ENCODE data around the gene POLR2F. TPM values are rescaled to one million over a fixed set of nuclear protein-coding genes. Genes with fewer than 3 reads are reported as not detected.
A peak's percentile ranks its signal among the peaks of the same experiment; 100 is the strongest.

Gene POLR2F
- total and polyA plus RNA-seq, 9 of the 15 experiments (the other 6 are each of a cell fraction or from before 2014, with no cell fraction given): 98.9 to 410 (median 168) TPM

- H4K20me1 ChIP-seq (replicated peaks; ENCODE audit: control insufficient read depth, insufficient read depth, low read length): 0 out of 2 replicates have a peak, but pooled peaks cover 3% of the 10 kb centered on the region
- CTCF ChIA-PET (ENCODE audit: low intra/inter-chr PET ratio): no interaction called here
- ATAC-seq (no peak), FAIRE-seq (no peak), DNase-seq (ENCODE audit: extremely low read depth in 1 of 4, low spot score in 3 of 4) (no peak)
- H3K9me1 ChIP-seq (ENCODE audit: control insufficient read depth, insufficient read depth, low read length): no peaks in the 10 kb centered on the region
- WGBS (ENCODE audit: insufficient coverage, low coverage, missing lambda C conversion rate): 100% methylated on average over 3 of the region's 18 CpGs
- in situ Hi-C loops (cut with MboI): no loop called here
- H2AFZ ChIP-seq (ENCODE audit: low read depth, low read length): no peak overlapping the region
- POLR2A ChIA-PET: interaction anchor here (0.7 kb wide), 1 partner anchor 254 kb away, joined by 4 read pairs; no protein-coding TSS in a partner anchor
- peaks cover 17% of the 10 kb centered on the region for H3K79me2 ChIP-seq (ENCODE audit: control insufficient read depth, insufficient read depth, low read length)
- no peak overlapping the region for H3K4me2 ChIP-seq (ENCODE audit: insufficient read depth, low read length)
- TF ChIP-seq LEF1 (IDR thresholded peaks at IDR 0.05) (no peak), ZNF408 (CRISPR knock-in tag; IDR thresholded peaks at IDR 0.05; ENCODE audit: low read depth) (no peak), CXXC5 (CRISPR knock-in tag; IDR thresholded peaks at IDR 0.05) (no peak), SMARCC2 (IDR thresholded peaks at IDR 0.05; ENCODE audit: low read depth) (no peak), ZNF316 (IDR thresholded peaks at IDR 0.05) (peak; percentile 78), ETV1 (tag; conservative IDR thresholded peaks at IDR 0.05; ENCODE audit: low read depth) (no peak)
- no peaks in the 10 kb centered on the region for H3K27me3 ChIP-seq (ENCODE audit: control insufficient read depth in 2 of 2, insufficient read depth in 2 of 2, low read length in 2 of 2)
- no TSS peak for BruUV-seq (replicated peaks)
- no peak overlapping the region for H3K9ac ChIP-seq (ENCODE audit: insufficient read depth in 1 of 2, low read depth in 2 of 2, low read length in 2 of 2)
- no peak overlapping the region for H3K4me3 ChIP-seq
- intact Hi-C loops (cut with micrococcal nuclease): loop anchor here (10.0 kb wide), 1 partner anchor 65 kb away; no protein-coding TSS in a partner anchor
- H3K4me1 ChIP-seq (replicated peaks in 1 of 2; ENCODE audit: control insufficient read depth in 2 of 2, insufficient read depth in 2 of 2, low read length in 2 of 2): peaks cover 5% of the 10 kb centered on the region in 2 experiments; a peak in 3 of 5 replicates
- peaks cover 66% of the 10 kb centered on the region for H3K36me3 ChIP-seq (ENCODE audit: control insufficient read depth, insufficient read depth, low read length)
- H3K9me3 ChIP-seq (replicated peaks; ENCODE audit: control insufficient read depth, insufficient read depth, low read depth, low read length): no peaks in the 10 kb centered on the region
- no peak overlapping the region for H3K27ac ChIP-seq (ENCODE audit: extremely low read depth, low read depth, low read length)
Measured at GRCh38 chr22:37959231-37959825, 5.8 kb downstream of the POLR2F start.

GRCh38 chr22:37961062-37961461 lies 7.6 kb downstream of the POLR2F start:
- H2AFZ ChIP-seq (ENCODE audit: low read depth, low read length): no peak overlapping the region
- H3K9ac ChIP-seq (ENCODE audit: insufficient read depth in 1 of 2, low read depth in 2 of 2, low read length in 2 of 2): no peak overlapping the region
- no peak for DNase-seq (ENCODE audit: extremely low read depth in 1 of 4, low spot score in 3 of 4)
- in situ Hi-C loops (cut with MboI) (loop anchor here (5.0 kb wide), 1 partner anchor 144 kb away; no protein-coding TSS in a partner anchor), intact Hi-C loops (cut with micrococcal nuclease) (no loop called here)
- TF ChIP-seq COPS2 (conservative IDR thresholded peaks at IDR 0.05): no peak
- TF ChIP-seq, protein P1, sequence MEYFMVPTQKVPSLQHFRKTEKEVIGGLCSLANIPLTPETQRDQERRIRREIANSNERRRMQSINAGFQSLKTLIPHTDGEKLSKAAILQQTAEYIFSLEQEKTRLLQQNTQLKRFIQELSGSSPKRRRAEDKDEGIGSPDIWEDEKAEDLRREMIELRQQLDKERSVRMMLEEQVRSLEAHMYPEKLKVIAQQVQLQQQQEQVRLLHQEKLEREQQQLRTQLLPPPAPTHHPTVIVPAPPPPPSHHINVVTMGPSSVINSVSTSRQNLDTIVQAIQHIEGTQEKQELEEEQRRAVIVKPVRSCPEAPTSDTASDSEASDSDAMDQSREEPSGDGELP (CRISPR knock-in tag; IDR thresholded peaks at IDR 0.05; ENCODE audit: borderline replicate concordance): no peak
- no peak for TF ChIP-seq RNF2 (IDR thresholded peaks at IDR 0.05)
- TF ChIP-seq, protein P2, sequence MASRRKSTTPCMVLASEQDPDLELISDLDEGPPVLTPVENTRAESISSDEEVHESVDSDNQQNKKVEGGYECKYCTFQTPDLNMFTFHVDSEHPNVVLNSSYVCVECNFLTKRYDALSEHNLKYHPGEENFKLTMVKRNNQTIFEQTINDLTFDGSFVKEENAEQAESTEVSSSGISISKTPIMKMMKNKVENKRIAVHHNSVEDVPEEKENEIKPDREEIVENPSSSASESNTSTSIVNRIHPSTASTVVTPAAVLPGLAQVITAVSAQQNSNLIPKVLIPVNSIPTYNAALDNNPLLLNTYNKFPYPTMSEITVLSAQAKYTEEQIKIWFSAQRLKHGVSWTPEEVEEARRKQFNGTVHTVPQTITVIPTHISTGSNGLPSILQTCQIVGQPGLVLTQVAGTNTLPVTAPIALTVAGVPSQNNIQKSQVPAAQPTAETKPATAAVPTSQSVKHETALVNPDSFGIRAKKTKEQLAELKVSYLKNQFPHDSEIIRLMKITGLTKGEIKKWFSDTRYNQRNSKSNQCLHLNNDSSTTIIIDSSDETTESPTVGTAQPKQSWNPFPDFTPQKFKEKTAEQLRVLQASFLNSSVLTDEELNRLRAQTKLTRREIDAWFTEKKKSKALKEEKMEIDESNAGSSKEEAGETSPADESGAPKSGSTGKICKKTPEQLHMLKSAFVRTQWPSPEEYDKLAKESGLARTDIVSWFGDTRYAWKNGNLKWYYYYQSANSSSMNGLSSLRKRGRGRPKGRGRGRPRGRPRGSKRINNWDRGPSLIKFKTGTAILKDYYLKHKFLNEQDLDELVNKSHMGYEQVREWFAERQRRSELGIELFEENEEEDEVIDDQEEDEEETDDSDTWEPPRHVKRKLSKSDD (conservative IDR thresholded peaks at IDR 0.05; ENCODE audit: low read length): no peak
- no peak for TF ChIP-seq DPF2 (IDR thresholded peaks at IDR 0.05)
- no peak for TF ChIP-seq SREBF1 (IDR thresholded peaks at IDR 0.05; ENCODE audit: borderline replicate concordance, low read depth, low read length)
- no peak for TF ChIP-seq ZBTB8A (IDR thresholded peaks at IDR 0.05; ENCODE audit: partially characterized antibody)
- TF ChIP-seq POLR2AphosphoS5 (IDR thresholded peaks at IDR 0.05; ENCODE audit: control insufficient read depth, insufficient read depth, low read depth, low read length): no peak
- no peaks in the 10 kb centered on the region for H3K9me3 ChIP-seq (replicated peaks; ENCODE audit: control insufficient read depth, insufficient read depth, low read depth, low read length)
- no peaks in the 10 kb centered on the region for H3K9me1 ChIP-seq (ENCODE audit: control insufficient read depth, insufficient read depth, low read length)
- peaks cover 80% of the 10 kb centered on the region for H3K36me3 ChIP-seq (ENCODE audit: control insufficient read depth, insufficient read depth, low read length)
- no peaks in the 10 kb centered on the region for H3K4me1 ChIP-seq (replicated peaks in 1 of 2; ENCODE audit: control insufficient read depth in 2 of 2, insufficient read depth in 2 of 2, low read length in 2 of 2)
- BruUV-seq (replicated peaks): no TSS peak
- CTCF ChIA-PET (ENCODE audit: low intra/inter-chr PET ratio): no interaction called here
- POLR2A ChIA-PET: interaction anchor here (1.4 kb wide), 1 partner anchor 9 kb away, joined by 3 read pairs; no protein-coding TSS in a partner anchor
- FAIRE-seq: no peak
- H3K27ac ChIP-seq (ENCODE audit: extremely low read depth, low read depth, low read length): no peak overlapping the region
- no peak for ATAC-seq
- no peak overlapping the region for H3K4me3 ChIP-seq
- no peaks in the 10 kb centered on the region for H3K27me3 ChIP-seq (ENCODE audit: control insufficient read depth in 2 of 2, insufficient read depth in 2 of 2, low read length in 2 of 2)
- 100% methylated on average over 2 of the region's 4 CpGs for WGBS (ENCODE audit: insufficient coverage, low coverage, missing lambda C conversion rate)
- H4K20me1 ChIP-seq (replicated peaks; ENCODE audit: control insufficient read depth, insufficient read depth, low read length): no peaks in the 10 kb centered on the region
- no peak overlapping the region for H3K4me2 ChIP-seq (ENCODE audit: insufficient read depth, low read length)
- peaks cover 13% of the 10 kb centered on the region; the same call in 2 of the 3 replicates for H3K79me2 ChIP-seq (ENCODE audit: control insufficient read depth, insufficient read depth, low read length)
